ENCODE measurements around the gene SMOC2. TPM values are rescaled to one million over a fixed set of nuclear protein-coding genes. Genes with fewer than 3 reads are reported as not detected.

Gene SMOC2, protein sequence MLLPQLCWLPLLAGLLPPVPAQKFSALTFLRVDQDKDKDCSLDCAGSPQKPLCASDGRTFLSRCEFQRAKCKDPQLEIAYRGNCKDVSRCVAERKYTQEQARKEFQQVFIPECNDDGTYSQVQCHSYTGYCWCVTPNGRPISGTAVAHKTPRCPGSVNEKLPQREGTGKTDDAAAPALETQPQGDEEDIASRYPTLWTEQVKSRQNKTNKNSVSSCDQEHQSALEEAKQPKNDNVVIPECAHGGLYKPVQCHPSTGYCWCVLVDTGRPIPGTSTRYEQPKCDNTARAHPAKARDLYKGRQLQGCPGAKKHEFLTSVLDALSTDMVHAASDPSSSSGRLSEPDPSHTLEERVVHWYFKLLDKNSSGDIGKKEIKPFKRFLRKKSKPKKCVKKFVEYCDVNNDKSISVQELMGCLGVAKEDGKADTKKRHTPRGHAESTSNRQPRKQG
- not detected in 2 replicates for total RNA-seq

DNA sequence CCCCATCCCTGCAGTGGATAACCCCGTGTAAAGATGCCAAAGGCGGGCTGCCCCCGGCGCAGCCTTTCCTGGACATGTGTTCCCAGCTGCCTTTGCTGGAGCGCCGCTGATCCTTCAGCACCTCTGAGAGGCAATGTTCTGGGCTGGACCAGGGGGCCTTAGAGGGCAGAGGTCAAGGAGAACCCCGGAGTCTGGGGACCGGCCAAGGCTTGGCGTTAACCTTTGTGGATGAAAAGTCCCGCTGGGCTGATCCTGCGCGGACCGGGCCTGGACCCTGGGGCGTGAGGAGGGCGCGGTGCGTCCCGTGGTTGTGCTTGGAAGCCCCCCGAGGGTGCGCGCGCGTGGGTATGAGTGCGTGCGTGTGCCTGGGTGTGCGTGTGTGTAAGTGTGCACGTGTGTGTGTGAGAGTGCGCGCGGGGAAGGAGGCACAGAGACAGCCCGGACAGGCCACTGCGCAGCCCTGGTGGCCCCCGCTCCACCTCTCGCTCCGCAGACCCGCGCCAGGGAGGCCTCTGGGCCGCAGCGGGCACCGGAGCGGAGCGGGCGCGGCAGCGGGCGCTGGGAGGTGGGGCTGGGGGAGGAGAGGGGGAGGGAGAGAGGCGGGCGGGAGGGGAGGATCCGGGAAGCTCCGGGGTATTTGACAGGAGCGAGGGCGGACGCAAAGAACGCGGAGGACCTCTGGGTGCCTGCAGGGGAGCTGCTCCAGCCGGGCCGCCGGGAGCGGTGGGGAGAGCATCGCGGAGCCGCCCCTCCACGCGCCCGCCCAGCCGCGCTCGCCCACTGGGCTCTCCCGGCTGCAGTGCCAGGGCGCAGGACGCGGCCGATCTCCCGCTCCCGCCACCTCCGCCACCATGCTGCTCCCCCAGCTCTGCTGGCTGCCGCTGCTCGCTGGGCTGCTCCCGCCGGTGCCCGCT is at the start of gene SMOC2:
TSS of gene SMOC2 (plus strand) at position 665 of the 914 bp plus-strand sequence. CDS start at position 852, 187 bp downstream.
- DNase-seq (ENCODE audit: low read depth, low spot score), result no peak

DNA sequence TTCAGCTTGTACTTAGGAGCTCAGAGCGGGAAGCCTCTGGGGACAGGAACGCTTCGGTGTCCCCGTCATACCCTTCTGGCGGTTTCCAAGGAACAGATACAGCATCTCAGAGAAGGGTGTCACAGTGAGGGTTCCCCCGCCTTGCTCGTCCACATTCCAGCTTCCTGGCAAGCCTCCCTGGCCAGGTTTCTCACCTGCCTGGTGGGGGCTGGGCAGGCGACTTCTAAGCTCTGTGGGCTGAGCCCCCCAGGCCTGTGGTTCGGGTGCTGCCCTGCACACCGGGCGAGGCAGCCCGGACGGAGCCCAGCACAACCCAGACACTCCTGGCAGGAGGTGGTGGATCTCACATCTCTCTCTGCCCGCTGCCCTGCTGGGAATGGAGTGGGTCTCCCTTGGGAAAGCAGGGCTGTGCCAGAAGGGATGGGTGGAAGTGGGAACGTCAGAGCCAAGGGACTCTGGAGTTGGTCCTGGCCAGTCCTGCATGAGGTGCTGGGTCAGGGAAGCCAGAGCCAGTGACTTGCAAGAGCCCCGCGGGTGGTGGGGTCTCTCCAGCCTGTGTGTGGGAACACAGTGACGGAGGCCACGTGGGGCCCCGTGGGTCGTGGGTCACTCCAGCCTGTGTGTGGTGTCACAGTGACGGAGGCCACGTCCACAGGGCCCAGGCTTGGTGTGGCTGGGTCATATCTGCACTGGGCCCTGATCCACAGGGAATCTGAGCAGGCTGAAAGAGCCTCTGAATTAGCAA is 47.7 kb upstream of the SMOC2 start:
- DNase-seq (ENCODE audit: low read depth, low spot score), result no peak

DNA sequence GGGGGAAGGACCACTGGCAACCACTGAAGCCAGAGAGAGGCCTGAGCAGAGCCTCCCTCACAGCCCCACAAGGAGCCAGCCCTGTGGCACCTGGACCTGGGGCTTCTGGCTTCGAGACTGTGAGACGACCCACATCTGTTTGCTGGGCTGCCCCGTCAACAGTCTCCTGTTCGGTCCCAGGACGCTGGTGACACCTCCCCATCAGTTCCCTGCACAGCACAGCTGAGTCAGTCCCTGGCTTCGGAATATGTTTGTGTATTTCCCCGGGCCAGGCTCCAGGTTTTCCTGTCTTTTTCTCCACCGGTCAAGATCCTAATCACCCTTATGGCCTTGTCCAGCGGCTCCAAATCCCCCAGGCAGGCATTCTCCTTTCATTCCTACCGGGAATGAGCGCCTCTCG is 46.4 kb upstream of the SMOC2 start:
- no peak for DNase-seq (ENCODE audit: low read depth, low spot score)

DNA sequence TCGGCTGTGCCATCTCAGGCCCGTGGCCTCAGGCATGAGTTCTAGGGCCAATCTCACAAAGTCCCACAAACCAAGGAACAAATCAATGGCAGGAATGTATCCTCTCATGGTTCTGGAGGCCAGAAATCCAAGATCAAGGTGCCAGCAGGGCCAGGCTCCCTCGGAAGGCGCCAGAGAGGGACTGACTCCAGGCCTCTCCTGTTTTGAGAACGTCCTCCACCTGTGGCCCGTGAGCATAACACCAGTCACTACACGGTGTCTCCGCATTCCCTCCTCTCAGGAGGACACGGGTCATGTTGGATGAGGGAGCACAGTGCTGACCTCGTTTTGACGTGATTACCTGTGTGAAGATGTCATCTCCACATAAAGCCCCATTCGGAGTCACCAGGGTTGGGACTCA is 45.0 kb upstream of the SMOC2 start:
- DNase-seq (ENCODE audit: low read depth, low spot score), result no peak

DNA sequence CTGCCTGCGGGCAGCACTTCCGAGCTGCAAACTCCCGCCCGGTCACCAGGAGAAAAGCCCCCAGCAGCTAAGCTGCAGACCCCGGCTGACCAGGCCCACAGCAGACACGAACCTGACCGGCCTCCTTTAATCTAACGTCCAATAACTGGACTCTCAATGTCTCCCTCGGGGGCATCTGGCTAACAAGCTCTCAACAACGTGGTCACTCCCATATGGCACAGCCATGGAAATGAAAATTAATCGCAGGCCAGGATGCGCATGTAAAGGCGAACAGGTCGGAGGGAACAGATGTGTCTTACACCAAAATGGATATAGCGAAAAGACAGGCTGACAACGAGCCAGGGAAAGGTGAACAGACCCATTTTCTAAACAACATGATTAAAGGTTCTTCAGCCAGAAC is 44.4 kb upstream of the SMOC2 start:
- no peak for DNase-seq (ENCODE audit: low read depth, low spot score)

DNA sequence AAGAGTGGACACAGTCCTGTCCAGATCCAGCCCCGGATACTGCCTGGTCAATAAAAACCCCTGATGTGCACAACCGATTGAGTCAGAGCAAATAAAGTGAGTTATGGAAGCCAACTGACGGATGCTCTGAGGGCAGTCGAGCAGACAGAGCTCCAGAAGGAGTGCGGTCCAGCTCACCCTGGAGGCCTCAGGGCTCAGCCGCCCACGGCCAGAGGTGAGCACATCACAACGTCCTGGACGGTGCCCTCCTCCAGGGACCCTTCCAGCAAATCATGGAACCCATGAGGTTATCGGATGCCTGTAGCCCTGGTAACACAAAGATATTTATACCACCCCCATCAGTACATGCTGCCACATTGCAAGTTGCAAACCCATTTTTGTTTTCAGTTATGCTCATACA is 44.0 kb upstream of the SMOC2 start:
- no peak for DNase-seq (ENCODE audit: low read depth, low spot score)

DNA sequence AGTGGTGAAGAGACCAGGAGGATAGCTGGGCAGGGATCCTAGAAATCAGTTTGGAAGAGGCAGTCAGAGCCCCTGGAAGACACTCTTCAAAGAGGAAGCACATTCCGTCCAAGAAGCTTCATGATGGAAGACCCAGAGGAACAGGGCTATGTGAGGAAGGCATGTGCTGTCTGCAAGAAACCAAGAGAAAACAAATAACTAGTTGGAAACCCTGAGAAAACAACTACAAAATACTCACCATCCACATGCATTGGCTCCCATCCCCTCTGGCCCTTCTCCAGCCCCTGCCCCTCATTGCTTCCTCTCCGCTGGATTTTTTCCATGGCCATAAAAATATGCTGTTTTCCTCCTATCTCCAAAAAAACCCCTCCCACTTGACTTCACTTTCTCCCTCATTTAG is 40.9 kb upstream of the SMOC2 start:
- DNase-seq (ENCODE audit: low read depth, low spot score), result no peak

DNA sequence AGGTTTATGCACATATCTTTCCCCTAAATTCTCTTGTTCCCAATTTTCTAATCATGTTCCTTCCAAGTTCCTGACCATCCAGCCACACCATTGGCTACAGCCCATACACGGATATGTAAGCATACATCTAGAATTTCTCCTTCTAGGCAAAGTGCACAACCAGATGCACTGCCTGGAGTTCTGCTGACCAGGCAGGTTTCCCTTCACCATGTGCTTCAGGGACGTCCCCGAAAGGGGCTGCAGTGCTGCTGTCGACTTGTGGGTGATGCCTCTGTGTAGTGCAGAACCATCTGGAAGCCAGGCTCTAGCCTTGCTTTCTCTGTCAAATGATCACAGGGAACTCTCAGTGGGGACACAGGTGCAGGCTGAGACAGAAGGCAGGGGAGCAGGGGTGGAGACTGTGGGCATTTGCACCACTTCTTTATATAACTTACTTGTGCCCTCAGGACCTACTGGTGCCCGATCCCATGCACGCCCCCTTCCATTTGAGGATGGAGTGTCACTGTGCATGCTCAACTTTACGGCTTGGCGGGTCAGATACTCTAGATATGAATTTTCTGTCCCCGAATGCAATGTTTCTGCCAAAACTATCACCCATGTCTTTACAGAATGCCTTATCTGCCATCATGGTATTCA is 37.5 kb upstream of the SMOC2 start:
- DNase-seq (ENCODE audit: low read depth, low spot score), result no peak

DNA sequence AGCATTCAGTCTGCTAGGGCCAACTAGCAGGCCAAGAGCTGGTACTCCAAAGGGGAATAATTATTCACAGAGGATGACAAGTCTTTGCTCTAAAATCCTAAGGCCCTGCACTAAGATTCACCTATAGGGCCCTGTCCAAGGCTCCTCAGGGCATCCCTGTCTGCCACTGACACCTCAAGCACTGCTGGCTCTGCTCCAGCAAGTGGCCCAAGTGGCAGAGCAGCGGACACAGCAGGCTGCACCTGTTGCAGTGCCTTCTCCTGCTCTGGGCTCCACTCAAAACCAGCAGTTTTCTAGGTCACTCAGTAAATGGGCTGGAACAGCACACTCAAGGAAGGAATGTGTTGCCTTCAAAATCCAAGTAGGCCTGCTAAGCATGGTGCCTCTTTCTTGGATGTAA is 36.4 kb upstream of the SMOC2 start:
- no peak for DNase-seq (ENCODE audit: low read depth, low spot score)

DNA sequence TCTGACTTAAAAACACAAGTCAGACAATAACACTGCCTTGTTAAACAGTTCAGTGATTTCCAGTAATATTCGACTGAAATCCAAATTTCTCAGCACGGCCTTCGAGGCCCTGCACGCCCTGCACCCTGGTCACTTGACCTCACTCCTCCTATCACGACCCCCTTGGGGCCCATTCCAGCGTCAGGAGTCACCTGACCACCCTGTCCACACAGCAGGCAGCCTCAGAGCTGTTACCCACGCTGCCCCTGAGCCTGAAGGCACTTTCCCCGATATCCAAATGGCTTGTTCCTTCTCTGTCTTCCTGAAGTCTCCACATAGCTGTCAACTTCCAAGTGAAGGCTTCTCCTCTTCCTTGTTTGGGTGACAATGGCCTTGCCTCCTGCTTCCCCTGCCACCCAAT is 33.1 kb upstream of the SMOC2 start:
- no peak for DNase-seq (ENCODE audit: low read depth, low spot score)

DNA sequence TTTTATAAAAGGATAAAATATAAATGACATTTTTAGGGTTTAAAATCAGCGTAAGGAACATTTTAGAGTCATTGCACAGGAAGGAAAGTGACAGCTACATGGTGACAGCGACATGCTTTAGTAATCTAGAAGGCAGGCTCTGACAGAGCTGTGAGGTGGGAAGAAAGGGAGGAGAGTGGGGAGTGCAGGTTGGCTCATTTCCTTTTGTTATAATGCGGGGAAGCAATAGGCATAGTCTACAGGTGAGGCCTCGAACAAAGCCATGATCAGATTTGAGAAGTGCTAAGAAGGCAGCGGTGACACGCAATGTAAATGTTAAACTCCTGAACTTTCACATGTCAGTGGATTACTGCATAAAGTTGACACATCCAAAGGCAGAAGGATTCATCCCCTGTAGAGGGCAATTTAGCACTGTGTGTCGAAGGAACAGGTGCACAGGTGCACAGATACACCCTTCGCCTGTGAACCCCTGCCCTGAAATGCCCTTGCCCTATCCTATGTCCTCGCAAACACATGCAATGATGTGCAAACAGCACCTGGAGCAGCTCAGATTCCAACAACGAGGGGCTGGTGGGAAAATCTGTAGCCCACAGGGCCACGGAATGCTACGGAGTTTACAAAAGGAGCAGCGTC is 32.4 kb upstream of the SMOC2 start:
- no peak for DNase-seq (ENCODE audit: low read depth, low spot score)

DNA sequence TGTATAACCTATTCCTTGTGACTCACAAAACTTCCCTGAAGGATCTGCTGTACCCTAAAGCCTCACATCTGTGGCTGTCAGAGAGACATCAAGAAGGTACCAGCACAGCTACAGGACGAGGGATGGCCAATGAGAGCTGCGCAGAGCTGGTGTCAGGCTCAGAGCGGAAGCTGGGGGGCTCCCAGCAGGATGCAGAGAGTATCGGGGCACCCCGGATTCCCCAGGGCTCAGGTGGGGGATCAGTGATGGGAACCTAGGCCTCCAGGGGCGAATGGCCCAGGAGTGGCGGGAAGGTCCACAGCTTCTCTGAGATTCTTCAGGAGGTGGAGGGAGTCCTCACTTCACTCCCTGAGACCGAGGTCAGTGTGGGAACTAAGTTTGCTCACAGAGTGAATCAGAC is 30.9 kb upstream of the SMOC2 start:
- no peak for DNase-seq (ENCODE audit: low read depth, low spot score)

DNA sequence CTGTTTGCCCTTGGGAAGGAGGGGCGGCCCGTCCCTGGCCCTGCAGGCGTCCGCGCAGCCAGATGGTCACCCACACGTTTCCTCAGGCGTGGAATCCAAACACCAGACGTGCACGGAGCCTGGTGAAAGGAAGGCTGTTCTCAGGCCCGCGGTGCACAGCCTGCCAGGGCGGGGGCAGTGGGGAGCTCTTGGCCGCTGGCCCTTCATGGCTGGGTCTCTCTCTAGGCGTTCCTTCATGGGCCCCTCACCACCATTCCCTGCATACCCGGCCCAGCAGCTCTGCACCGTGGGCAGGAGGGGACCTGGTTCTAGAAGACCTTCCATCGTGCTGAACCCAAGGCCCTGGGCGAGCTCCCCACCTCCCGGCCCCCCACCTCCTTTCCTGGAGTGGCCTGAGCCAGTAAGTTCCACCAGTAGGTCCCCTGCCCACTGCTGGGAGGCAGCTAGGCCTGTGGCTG is 30.4 kb upstream of the SMOC2 start:
- no peak for DNase-seq (ENCODE audit: low read depth, low spot score)

DNA sequence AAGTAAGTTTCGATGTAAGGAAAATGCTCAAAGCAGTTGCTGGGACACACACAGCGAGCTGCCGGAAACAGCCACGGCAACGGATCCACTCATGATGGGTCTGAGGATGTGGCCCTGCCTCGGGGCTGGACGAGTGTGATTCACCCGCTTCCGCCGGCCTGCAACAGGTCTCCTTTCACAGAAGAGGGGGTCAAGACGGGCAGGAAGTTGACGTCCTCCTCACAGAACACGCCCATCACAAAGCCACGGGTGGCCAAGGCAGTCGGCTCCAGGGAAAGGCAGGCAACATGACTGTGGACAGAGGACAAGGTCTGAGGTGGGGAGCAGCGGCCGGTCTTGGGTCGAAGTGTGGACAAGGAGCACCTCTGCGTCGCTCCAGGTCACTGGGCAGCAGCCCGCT is 29.9 kb upstream of the SMOC2 start:
- no peak for DNase-seq (ENCODE audit: low read depth, low spot score)

DNA sequence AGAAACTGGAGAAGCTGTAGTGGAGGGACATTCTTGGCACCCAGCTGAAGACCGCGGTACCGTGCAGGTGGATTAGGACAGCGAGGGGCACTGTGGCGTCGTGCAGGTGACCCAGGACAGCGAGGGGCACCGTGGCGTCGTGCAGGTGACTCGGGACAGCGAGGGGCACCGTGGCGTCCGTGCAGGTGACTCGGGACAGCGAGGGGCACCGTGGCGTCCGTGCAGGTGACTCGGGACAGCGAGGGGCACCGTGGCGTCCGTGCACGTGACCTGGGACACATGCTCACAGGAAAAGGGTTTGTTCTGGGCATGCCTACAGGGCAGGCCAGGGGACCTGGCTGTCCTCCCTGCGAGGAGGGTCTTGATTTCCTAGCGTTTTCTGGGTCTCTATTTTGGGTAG is 29.2 kb upstream of the SMOC2 start:
- DNase-seq (ENCODE audit: low read depth, low spot score), result no peak

DNA sequence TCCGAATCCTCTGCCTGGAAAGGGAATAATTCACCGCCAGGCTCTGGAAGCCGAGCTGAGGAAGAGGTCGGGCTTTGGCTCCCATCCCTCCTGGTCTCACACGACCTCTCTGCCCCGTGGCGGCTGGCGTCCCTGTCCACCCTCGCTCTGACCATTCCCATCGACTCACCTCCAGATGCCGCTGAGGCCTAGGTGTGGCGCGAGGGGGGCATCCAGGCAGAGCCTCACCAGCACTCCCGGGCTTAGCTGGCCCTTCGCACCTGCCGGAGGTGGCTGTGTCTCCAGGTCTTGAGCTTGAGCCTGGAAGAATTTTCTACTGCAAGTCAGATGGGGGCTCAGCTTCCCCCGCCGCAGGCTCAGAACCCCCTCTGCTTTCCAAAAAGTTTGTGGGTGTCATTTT is 28.5 kb upstream of the SMOC2 start:
- no peak for DNase-seq (ENCODE audit: low read depth, low spot score)

DNA sequence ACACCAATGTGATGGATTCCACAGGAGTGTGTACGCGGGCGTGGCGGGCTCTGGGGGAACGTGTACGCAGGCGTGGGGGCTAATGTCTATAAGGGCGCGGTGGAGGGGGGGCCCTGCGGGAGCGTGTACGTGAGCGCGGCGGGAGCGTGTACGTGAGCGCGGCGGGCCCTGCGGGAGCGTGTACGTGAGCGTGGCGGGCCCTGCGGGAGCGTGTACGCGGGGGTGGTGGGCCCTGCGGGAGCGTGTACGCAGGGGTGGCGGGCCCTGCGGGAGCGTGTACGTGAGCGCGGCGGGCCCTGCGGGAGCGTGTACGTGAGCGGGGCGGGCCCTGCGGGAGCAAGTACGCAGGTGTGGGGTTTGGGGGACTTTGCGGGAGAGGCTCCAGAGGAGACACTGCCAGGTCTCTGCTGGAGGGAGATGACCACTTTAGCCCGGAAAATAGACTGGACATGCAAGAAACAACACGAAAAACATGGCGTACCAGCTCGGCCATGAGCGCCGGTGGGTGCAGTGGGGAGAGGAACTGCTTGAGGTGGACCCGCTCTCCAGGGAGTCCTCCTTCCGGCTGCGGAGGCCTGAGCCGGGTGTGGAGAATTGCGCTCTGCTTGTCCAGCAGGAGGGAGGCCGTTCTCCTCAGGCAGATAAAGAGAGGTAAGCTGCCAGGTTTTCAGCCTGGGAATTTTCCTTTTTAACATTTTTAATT is 27.8 kb upstream of the SMOC2 start:
- DNase-seq (ENCODE audit: low read depth, low spot score), result no peak

DNA sequence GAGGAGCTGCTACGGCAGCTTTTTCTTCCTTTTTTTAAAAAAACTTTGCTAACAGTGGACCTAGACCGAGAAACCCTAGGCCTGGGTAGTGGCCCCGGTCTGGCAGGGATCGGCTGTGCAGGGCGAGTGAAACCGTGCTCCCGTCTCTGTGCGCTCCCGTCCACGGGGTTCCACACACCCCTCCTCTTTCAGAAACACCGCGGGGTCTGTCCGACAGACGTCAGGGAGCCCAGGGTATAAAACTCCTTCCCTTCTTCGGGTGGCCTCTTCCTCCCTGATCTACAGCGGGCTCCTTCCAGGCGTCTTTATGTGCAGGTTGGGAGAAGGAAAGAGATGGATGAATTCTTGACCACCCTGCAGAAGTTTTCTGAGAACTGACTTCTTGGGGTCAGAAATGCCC is 27.1 kb upstream of the SMOC2 start:
- DNase-seq (ENCODE audit: low read depth, low spot score), result no peak

DNA sequence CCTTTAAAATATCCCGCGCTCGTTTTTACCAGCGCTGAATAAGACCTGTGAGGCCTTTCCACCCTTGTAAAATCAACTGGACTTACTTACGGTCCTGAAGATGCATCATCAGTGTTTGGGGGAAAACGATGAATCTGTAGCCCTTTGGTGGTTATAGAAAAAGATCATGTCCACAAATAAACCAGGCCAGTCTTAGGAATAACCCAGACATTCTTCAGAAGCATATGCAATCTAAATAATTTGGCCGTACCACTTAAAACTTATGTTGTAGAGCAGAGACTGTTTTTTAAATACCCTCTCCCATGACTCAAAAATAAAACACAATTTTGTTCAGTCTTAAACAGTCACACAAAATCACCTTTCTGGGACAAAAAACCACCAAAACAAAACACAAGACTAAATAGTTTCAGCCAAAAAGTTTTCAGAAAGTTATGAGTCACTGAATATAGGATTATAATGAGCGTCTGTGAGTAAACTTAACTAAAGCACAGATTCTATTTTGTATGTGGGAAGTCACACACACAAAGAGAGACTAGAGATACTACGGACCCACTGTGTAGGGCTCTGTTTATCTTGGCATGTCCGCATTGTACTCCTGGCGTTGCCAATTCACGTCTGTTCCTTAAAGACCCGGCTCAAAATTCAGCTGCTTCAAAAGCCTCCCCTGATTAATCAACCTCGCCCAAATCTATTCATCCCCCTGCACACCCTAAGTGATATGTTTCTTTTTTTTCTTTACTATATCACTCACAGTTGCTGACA is 26.5 kb upstream of the SMOC2 start:
- no peak for DNase-seq (ENCODE audit: low read depth, low spot score)
